ENCODE data around the gene LRRD1. TPM values are rescaled to one million over a fixed set of nuclear protein-coding genes. Genes with fewer than 3 reads are reported as not detected.
A peak's percentile ranks its signal among the peaks of the same experiment; 100 is the strongest.

The LRRD1 gene
- total and polyA plus RNA-seq, 10 of the 15 experiments (the other 5 are each of a cell fraction or from before 2014, with no cell fraction given), result 0.04 to 0.06 TPM; not detected in 8

DNA sequence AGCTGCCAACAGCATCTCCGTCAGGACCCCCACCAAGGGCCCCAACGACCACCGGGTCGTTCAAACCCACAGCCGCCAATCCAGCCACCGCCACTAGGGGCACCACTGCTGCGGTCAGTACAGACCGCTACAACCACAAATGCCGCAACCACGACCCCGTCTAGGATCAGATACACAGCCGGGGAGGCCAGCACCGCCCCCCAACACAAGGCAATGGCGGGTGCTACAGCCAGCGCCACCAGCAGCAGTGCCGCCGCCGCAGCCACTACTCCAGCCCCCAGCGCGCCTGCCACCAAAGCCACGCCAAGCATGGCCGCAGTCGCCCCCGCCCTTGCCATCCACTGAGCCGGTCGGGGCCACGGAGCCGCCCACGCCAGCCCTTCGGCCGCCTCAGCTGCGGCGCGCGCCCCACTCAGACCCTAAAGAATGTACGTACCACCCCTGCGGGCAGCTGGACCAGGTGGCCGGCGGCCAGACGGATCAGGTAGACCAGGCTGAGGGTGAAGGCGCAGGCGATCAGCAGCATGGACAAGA lies 45.1 kb downstream of the LRRD1 start:
- no peaks in the 10 kb centered on the region for H4K20me1 ChIP-seq (ENCODE audit: control insufficient read depth, insufficient read depth)
- peak overlapping the region; percentile 71 for H3K4me2 ChIP-seq (ENCODE audit: control insufficient read depth, insufficient read depth)
- 1% methylated on average over 42 of the region's 42 CpGs for WGBS (ENCODE audit: insufficient coverage, insufficient replicate concordance, low lambda C conversion rate, missing lambda C conversion rate)
- FAIRE-seq, result no peak
- peaks cover 50% of the 10 kb centered on the region for H3K79me2 ChIP-seq (ENCODE audit: control insufficient read depth, insufficient read depth, low read length)
- intact Hi-C loops (cut with micrococcal nuclease; ENCODE audit: unreplicated experiment), result loop anchor here (2.0 to 5.0 kb wide), 4 partner anchors 113 to 315 kb away; partner anchors contain the start of genes AKAP9, ANKIB1, KRIT1 and MTERF1
- peak overlapping the region; percentile 99 for H2AFZ ChIP-seq (ENCODE audit: control insufficient read depth, low read depth, low read length)
- H3K36me3 ChIP-seq (ENCODE audit: control insufficient read depth in 2 of 2, insufficient read depth in 2 of 2, low read length in 1 of 2), result peaks cover 0 to 3% of the 10 kb centered on the region in 2 experiments; a peak in 1 of 4 replicates
- POLR2A ChIA-PET, result interaction anchor here (0.6 to 2.0 kb wide), 10 partner anchors 18 to 315 kb away, joined by 3 to 8 read pairs (median 4); partner anchors contain the start of genes ANKIB1, GATAD1 and KRIT1
- SMC1A ChIA-PET (ENCODE audit: uncharacterized antibody, unreplicated experiment), result interaction anchor here (0.9 to 2.0 kb wide), 4 partner anchors 9 to 314 kb away, joined by 3 to 11 read pairs (median 6); partner anchors contain the start of gene GATAD1
- DNase-seq (ENCODE audit: low read depth, low spot score), result no peak
- in situ Hi-C loops (cut with MboI), result no loop called here
- RAD21 ChIA-PET (ENCODE audit: unreplicated experiment), result no interaction called here
- no peaks in the 10 kb centered on the region; the same call in 2 of the 3 replicates for H3K9me3 ChIP-seq (replicated peaks; ENCODE audit: control insufficient read depth, insufficient read depth, low read length)
- ATAC-seq, result peak; percentile 57
- H3K4me1 ChIP-seq (ENCODE audit: control insufficient read depth, insufficient read depth, low read length), result peaks cover 3% of the 10 kb centered on the region; the same call in 1 of the 2 replicates
- no peaks in the 10 kb centered on the region for H3K27me3 ChIP-seq (replicated peaks in 1 of 2; ENCODE audit: control insufficient read depth in 2 of 2, insufficient read depth in 2 of 2, low read length in 1 of 2)
- peak overlapping the region; percentile 79 for H3K4me3 ChIP-seq
- BruUV-seq (replicated peaks), result no TSS peak
- CTCF ChIA-PET, result interaction anchor here (1.0 to 2.5 kb wide), 2 partner anchors 187 to 315 kb away, joined by 3 to 9 read pairs; no protein-coding TSS in a partner anchor
- H3K27ac ChIP-seq (ENCODE audit: control insufficient read depth, insufficient read depth), result peak overlapping the region; percentile 99
- peak overlapping the region; percentile 94 for H3K9ac ChIP-seq (ENCODE audit: control insufficient read depth, insufficient read depth, low read length)
- TF ChIP-seq CREM (IDR thresholded peaks at IDR 0.05; ENCODE audit: low read depth), result no peak; the same call in 1 of the 2 replicates
- no peak for TF ChIP-seq RFX5 (IDR thresholded peaks at IDR 0.05; ENCODE audit: low read depth, low read length)
- no peak for TF ChIP-seq NFYB (IDR thresholded peaks at IDR 0.05; ENCODE audit: insufficient read depth, low read depth, low read length)
- TF ChIP-seq, protein P1, sequence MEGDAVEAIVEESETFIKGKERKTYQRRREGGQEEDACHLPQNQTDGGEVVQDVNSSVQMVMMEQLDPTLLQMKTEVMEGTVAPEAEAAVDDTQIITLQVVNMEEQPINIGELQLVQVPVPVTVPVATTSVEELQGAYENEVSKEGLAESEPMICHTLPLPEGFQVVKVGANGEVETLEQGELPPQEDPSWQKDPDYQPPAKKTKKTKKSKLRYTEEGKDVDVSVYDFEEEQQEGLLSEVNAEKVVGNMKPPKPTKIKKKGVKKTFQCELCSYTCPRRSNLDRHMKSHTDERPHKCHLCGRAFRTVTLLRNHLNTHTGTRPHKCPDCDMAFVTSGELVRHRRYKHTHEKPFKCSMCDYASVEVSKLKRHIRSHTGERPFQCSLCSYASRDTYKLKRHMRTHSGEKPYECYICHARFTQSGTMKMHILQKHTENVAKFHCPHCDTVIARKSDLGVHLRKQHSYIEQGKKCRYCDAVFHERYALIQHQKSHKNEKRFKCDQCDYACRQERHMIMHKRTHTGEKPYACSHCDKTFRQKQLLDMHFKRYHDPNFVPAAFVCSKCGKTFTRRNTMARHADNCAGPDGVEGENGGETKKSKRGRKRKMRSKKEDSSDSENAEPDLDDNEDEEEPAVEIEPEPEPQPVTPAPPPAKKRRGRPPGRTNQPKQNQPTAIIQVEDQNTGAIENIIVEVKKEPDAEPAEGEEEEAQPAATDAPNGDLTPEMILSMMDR (IDR thresholded peaks at IDR 0.05 in 2 of 3, conservative IDR thresholded peaks at IDR 0.05 in 1 of 3; ENCODE audit: control insufficient read depth in 2 of 3, extremely low read depth in 1 of 3, insufficient read depth in 1 of 3, low read depth in 3 of 3, low read length in 3 of 3), result peak; percentile 55 to 76 (median 70)
- no peak for TF ChIP-seq HDGF (IDR thresholded peaks at IDR 0.05)
- TF ChIP-seq MYC (IDR thresholded peaks at IDR 0.05; ENCODE audit: insufficient read depth, insufficient read length, insufficient replicate concordance, low read length, severe bottlenecking), result no peak
- TF ChIP-seq, protein P2, sequence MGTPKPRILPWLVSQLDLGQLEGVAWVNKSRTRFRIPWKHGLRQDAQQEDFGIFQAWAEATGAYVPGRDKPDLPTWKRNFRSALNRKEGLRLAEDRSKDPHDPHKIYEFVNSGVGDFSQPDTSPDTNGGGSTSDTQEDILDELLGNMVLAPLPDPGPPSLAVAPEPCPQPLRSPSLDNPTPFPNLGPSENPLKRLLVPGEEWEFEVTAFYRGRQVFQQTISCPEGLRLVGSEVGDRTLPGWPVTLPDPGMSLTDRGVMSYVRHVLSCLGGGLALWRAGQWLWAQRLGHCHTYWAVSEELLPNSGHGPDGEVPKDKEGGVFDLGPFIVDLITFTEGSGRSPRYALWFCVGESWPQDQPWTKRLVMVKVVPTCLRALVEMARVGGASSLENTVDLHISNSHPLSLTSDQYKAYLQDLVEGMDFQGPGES (IDR thresholded peaks at IDR 0.05), result no peak
- TF ChIP-seq LARP7 (IDR thresholded peaks at IDR 0.05), result peak; percentile 75; the same call in 1 of the 2 replicates
- TF ChIP-seq TCF12 (IDR thresholded peaks at IDR 0.05; ENCODE audit: low read depth, low read length), result no peak
- no peak; the same call in none of the 2 replicates for TF ChIP-seq YY1 (IDR thresholded peaks at IDR 0.05; ENCODE audit: low read depth, low read length)
- TF ChIP-seq MTA2 (IDR thresholded peaks at IDR 0.05; ENCODE audit: low read depth), result peak; percentile 70; the same call in 1 of the 2 replicates
- TF ChIP-seq SRF (IDR thresholded peaks at IDR 0.05; ENCODE audit: low read depth in 2 of 2, low read length in 2 of 2), result no peak
- TF ChIP-seq TBL1XR1 (IDR thresholded peaks at IDR 0.05; ENCODE audit: low read depth, low read length), result no peak
- TF ChIP-seq CBX5 (IDR thresholded peaks at IDR 0.05; ENCODE audit: low read depth), result no peak; the same call in 1 of the 2 replicates
- 0 out of 2 replicates have a peak, but pooled peaks have one; percentile 31 for TF ChIP-seq RB1 (IDR thresholded peaks at IDR 0.05; ENCODE audit: borderline replicate concordance)
- TF ChIP-seq ZNF622 (IDR thresholded peaks at IDR 0.05), result no peak
- TF ChIP-seq NFIC (IDR thresholded peaks at IDR 0.05; ENCODE audit: low read depth, low read length), result no peak; the same call in 1 of the 2 replicates
- peak; percentile 95 for TF ChIP-seq EED (IDR thresholded peaks at IDR 0.05; ENCODE audit: low read depth)
- peak; percentile 46 for TF ChIP-seq RELA (IDR thresholded peaks at IDR 0.05; ENCODE audit: borderline replicate concordance, partially characterized antibody)
- TF ChIP-seq CBX3 (IDR thresholded peaks at IDR 0.05; ENCODE audit: borderline replicate concordance, low read depth), result no peak
- TF ChIP-seq BHLHE40 (IDR thresholded peaks at IDR 0.05; ENCODE audit: borderline replicate concordance in 1 of 2, low read depth in 2 of 2, low read length in 1 of 2), result peak in 1 of 2 experiments; percentile 52; a peak in 2 of 4 replicates
- TF ChIP-seq, protein P3, sequence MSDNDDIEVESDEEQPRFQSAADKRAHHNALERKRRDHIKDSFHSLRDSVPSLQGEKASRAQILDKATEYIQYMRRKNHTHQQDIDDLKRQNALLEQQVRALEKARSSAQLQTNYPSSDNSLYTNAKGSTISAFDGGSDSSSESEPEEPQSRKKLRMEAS (IDR thresholded peaks at IDR 0.05; ENCODE audit: low read depth, low read length), result peak; percentile 42; the same call in 1 of the 2 replicates

Measured in GM12878 (cell line).